ENCODE data around the gene RUFY3.
A peak's percentile ranks its signal among the peaks of the same experiment; 100 is the strongest.

RUFY3 gene

GRCh38 chr4:70706044-70706461 lies 15.7 kb upstream of the RUFY3 start:
- TF ChIP-seq CTCF (conservative IDR thresholded peaks at IDR 0.05; ENCODE audit: low read depth, low read length): no peak
- no peak for DNase-seq (ENCODE audit: low read depth)
- H3K4me3 ChIP-seq (ENCODE audit: low read length): peak overlapping the region; percentile 76

GRCh38 chr4:70706516-70706915 lies 15.2 kb upstream of the RUFY3 start:
- peak overlapping the region; percentile 76 for H3K4me3 ChIP-seq (ENCODE audit: low read length)
- DNase-seq (ENCODE audit: low read depth): no peak
- no peak for TF ChIP-seq CTCF (conservative IDR thresholded peaks at IDR 0.05; ENCODE audit: low read depth, low read length)

- H3K4me3 ChIP-seq (ENCODE audit: low read length): no peak overlapping the region
- TF ChIP-seq CTCF (conservative IDR thresholded peaks at IDR 0.05; ENCODE audit: low read depth, low read length): no peak
- DNase-seq (ENCODE audit: low read depth): no peak
These were observed 12.1 kb upstream of the RUFY3 start for GRCh38 chr4:70709611-70710205.

GRCh38 chr4:70711599-70711998 lies 10.2 kb upstream of the RUFY3 start:
- DNase-seq (ENCODE audit: low read depth): no peak
- no peak for TF ChIP-seq CTCF (conservative IDR thresholded peaks at IDR 0.05; ENCODE audit: low read depth, low read length)
- H3K4me3 ChIP-seq (ENCODE audit: low read length): no peak overlapping the region

- H3K4me3 ChIP-seq (ENCODE audit: low read length): no peak overlapping the region
- no peak for TF ChIP-seq CTCF (conservative IDR thresholded peaks at IDR 0.05; ENCODE audit: low read depth, low read length)
- DNase-seq (ENCODE audit: low read depth): peak; percentile 51
These were observed 9.6 kb upstream of the RUFY3 start for GRCh38 chr4:70712150-70712549.

GRCh38 chr4:70712604-70713452 lies 8.9 kb upstream of the RUFY3 start:
- H3K4me3 ChIP-seq (ENCODE audit: low read length): no peak overlapping the region
- no peak for TF ChIP-seq CTCF (conservative IDR thresholded peaks at IDR 0.05; ENCODE audit: low read depth, low read length)
- DNase-seq (ENCODE audit: low read depth): no peak
